ENCODE data around the gene FEZF1. TPM values are rescaled to one million over a fixed set of nuclear protein-coding genes. Genes with fewer than 3 reads are reported as not detected.

Gene FEZF1
- total RNA-seq = not detected in 2 replicates

GRCh38 chr7:122304319-122304975 lies at the start of gene FEZF1:
FEZF1 (minus strand) TSS chr7:122304750; CDS start chr7:122304437, 313 bp downstream.

Other genes with a start within 250 kb of the FEZF1 start
- 10.3 and 11.2 TPM in 2 replicates for gene AASS, start 160.5 kb downstream of the FEZF1 start, total RNA-seq

Measured in mammary microvascular endothelial cell (primary cell).